Measurements from ENCODE around the gene MDH1.
"Not testable (repeated sequence)": the region's sequence is repeated elsewhere in the genome, so short reads cannot be mapped to it uniquely, and the experiment has no call there.

MDH1 gene

GRCh38 chr2:63588385-63589147, at the start of gene MDH1, which contains the start of gene WDPCP:
Gene MDH1 (plus strand): TSS chr2:63588963. CDS start chr2:63589044, 81 bp downstream.
Gene WDPCP (minus strand): TSS chr2:63588477. CDS start chr2:63588271, 206 bp downstream.
- peak; percentile 100 for DNase-seq (ENCODE audit: low read depth)

- peak; percentile 5 for DNase-seq (ENCODE audit: low read depth)
Measured at GRCh38 chr2:63539416-63540162, 49.2 kb upstream of the MDH1 start.

DNA sequence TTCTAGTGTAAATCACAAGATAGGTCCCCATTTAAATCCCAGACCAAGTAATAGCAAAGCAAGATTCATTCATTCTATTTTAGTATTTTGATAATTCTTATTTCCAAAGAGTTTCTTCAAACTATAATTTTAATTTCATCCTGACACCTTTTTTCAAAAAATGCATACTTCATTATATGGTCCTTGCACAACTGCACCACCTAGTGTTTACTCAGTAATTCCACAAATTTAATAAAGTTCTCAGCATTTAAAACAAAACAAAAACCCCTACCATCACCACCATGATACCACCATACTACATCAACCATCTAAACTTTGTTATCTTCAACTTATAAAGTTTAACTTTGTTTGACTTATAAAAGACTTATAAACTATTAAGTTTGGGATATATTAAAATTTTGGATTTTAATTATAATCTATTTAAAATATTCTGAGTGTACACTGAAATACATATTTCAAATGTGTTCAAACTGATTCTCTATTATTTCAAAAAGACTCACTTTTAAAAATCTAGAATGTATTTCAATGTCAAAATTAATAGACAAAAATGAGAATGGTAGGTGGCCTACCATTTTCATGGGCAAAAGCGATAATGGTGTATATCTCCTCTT, 44.6 kb upstream of the MDH1 start:
- DNase-seq (ENCODE audit: low read depth), result peak; percentile 20

GRCh38 chr2:63545023-63545422, 43.7 kb upstream of the MDH1 start:
- no peak for DNase-seq (ENCODE audit: low read depth)

GRCh38 chr2:63553049-63553448, 35.7 kb upstream of the MDH1 start:
- DNase-seq (ENCODE audit: low read depth), result peak; percentile 83

DNA sequence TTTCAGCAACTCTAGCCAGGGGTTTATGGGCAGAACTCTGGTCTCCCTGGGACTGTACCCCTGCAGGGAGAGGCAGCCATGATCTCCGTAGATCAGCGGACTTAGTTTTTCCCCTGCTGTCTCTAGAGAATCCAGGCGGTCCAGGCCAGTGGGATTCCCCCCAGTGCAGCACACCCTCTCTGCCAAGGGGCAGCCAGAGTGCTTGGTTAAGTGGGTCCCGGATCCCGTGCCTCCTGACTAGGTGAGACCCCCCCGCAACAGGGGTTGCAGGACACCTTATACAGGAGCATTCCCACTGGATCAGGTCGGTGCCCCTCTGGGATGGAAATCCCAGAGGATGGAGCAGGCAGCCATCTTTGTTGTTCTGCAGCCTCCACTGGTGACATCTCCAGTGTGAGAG, 33.5 kb upstream of the MDH1 start:
- DNase-seq (ENCODE audit: low read depth), result no peak

- no peak for DNase-seq (ENCODE audit: low read depth)
Measured at GRCh38 chr2:63555931-63556330, 32.8 kb upstream of the MDH1 start.

GRCh38 chr2:63557819-63558218, 30.9 kb upstream of the MDH1 start:
- DNase-seq (ENCODE audit: low read depth), result not testable (repeated sequence)

GRCh38 chr2:63558922-63559321, 29.8 kb upstream of the MDH1 start:
- not testable (repeated sequence) for DNase-seq (ENCODE audit: low read depth)

- no peak for DNase-seq (ENCODE audit: low read depth)
Measured at GRCh38 chr2:63562751-63563150, 26.0 kb upstream of the MDH1 start.

- no peak for DNase-seq (ENCODE audit: low read depth)
Measured at GRCh38 chr2:63569740-63570139, 19.0 kb upstream of the MDH1 start.

GRCh38 chr2:63571291-63571690, 17.5 kb upstream of the MDH1 start:
- DNase-seq (ENCODE audit: low read depth), result no peak

GRCh38 chr2:63572001-63572400, 16.8 kb upstream of the MDH1 start:
- DNase-seq (ENCODE audit: low read depth), result no peak

- DNase-seq (ENCODE audit: low read depth), result not testable (repeated sequence)
Measured at GRCh38 chr2:63573026-63573425, 15.7 kb upstream of the MDH1 start.

DNA sequence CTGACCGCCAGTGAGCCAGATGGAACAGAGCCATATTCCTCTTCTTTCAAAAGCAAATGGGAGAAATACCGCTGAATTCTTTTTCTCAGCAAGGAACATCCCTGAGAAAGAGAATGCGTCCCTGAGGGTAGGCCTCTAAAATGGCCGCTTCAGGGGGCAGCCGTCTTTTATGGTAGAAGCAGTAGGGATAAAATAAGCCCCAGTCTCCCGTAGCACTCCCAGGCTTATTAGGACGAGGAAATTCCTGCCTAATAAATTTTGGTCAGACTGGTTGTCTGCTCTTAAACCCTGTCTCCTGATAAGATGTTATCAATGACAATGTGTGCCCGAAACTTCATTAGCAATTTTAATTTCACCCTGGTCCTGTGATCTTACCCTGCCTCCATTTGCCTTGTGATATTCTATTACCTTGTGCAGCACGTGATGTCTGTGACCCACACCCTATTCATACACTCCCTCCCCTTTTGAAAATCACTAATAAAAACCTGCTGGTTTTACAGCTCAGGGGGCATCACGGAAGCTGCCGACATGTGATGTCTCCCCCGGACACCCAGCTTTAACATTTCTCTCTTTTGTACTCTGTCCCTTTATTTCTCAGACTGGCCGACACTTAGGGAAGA, 14.9 kb upstream of the MDH1 start:
- not testable (repeated sequence) for DNase-seq (ENCODE audit: low read depth)

- DNase-seq (ENCODE audit: low read depth), result no peak
Measured at GRCh38 chr2:63576546-63576945, 12.2 kb upstream of the MDH1 start.

DNA sequence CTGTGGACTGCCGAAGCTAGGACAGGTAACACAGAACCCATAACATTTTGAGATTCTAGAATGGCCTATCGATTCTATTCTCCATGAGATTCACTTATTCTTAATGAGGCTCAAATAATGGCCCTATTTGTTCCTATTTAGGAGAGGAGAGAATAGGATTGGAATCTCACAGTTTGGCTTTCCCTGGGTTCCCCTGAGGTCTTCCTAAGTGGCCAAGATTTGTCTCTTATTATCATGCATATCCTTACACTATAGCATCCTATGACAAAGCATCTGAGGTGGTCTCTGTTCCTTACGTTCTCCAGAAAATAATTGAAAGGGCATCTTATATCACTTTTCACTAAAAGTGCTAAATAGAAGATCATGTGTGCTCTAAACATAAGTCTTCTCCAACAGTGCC, 10.0 kb upstream of the MDH1 start:
- DNase-seq (ENCODE audit: low read depth), result no peak

- no peak for DNase-seq (ENCODE audit: low read depth)
Measured at GRCh38 chr2:63580651-63581297, 8.0 kb upstream of the MDH1 start.

DNA sequence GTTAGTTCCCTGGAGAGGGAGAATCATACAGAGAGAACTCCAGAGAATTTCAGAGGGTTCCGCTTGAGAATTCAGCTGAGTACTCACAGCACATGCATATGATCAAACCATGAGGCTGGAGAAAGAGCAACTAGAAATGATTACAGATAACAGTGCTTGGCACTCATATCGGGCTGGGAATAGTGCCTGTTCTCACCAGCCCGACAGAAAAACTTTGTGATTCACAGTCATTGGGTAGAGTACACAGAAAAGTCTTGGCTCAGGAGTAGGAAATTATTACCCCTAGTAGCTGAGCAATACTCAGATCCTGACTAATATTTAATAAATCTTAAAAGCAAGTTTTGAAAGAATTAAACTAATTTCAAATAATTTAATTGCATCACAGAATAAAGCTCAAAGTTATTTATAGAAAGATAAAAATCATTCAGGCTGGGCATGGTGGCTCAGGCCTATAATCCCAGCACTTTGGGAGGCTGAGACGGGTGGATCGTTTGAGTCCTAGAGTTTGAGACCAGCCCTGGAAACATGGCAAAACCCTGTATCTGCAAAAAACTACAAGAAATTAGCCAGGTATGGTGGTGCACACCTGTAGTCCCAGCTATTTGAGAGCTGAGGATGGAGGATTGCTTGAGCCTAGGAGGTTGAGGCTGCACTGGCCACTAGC, 7.3 kb upstream of the MDH1 start:
- DNase-seq (ENCODE audit: low read depth), result peak; percentile 75

- DNase-seq (ENCODE audit: low read depth), result no peak
Measured at GRCh38 chr2:63582873-63583272, 5.9 kb upstream of the MDH1 start.

DNA sequence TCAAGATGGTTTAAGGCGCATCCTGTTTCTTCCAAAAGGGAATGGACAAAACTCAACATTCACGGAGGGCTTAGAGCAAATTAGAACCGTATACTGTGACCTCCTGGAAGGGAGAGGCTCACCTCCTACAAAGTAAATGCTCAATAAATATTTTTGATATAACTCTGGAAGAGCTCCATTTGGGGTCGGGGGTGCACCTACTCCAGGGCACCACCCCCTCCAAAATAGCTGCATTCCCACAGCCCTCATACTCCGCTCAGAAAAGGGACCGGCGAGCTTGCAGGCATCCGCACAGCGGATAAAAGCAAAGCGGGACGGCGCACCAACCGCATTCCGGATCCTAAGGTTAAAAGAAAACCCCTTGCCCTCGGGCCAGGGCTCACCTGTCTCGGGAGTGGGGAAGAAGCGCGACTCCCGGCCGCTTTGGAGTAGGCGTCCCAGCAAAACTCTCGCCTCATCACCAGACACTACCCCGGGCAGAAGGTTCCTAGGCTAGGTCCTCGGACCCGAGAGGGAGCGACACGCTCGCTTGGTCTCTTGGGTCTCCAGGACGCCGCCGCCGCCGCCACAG, 864 bp upstream of the MDH1 start:
- no peak for DNase-seq (ENCODE audit: low read depth)
